ENCODE measurements around the gene DYSF.

DNA sequence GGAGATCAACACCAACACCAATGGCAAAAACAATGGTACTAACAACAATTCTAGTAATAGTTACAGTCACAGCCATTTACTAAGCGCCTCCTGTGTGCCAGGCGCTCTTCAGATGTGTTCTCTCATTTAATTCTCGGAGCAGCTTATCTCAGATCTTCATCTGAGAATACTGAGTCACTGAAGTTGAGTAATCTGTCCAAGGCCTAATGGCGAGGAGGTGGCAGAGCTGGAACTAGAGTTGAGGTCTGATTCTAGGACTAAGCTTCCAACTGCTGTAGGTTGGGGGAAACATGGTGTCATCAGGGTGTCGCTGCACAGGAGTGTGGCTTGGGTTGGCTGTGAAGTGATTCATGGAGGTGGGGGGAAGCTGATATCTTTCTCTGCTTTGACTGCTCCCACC, 156.1 kb downstream of the DYSF start:
- TF ChIP-seq, protein P1, sequence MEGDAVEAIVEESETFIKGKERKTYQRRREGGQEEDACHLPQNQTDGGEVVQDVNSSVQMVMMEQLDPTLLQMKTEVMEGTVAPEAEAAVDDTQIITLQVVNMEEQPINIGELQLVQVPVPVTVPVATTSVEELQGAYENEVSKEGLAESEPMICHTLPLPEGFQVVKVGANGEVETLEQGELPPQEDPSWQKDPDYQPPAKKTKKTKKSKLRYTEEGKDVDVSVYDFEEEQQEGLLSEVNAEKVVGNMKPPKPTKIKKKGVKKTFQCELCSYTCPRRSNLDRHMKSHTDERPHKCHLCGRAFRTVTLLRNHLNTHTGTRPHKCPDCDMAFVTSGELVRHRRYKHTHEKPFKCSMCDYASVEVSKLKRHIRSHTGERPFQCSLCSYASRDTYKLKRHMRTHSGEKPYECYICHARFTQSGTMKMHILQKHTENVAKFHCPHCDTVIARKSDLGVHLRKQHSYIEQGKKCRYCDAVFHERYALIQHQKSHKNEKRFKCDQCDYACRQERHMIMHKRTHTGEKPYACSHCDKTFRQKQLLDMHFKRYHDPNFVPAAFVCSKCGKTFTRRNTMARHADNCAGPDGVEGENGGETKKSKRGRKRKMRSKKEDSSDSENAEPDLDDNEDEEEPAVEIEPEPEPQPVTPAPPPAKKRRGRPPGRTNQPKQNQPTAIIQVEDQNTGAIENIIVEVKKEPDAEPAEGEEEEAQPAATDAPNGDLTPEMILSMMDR (conservative IDR thresholded peaks at IDR 0.05; ENCODE audit: low read length): no peak
- TF ChIP-seq EZH2phosphoT487 (IDR thresholded peaks at IDR 0.05; ENCODE audit: borderline replicate concordance): no peak
